HTERT RPE-1 (cell line): ENCODE measurements around the gene ANKRD53.

Source experiments
- in situ Hi-C: fragments of 300-500 bp; cut with MboI; formaldehyde crosslinking; loops from 4 replicates; pipeline ENCODE4 v1.14.3; 2020; ENCODE audit warnings: low sequenced_read_pairs

Gene ANKRD53

GRCh38 chr2:70978341-70979179 is at the start of gene ANKRD53:
Gene ANKRD53, plus strand, starts transcription at chr2:70978630. Its CDS starts 16 bp downstream, at chr2:70978646.
- in situ Hi-C loops, result no loop called here

GRCh38 chr2:70930371-70931329 is 47.8 kb upstream of the ANKRD53 start:
- in situ Hi-C loops, result no loop called here

- in situ Hi-C loops, result no loop called here
Measured at GRCh38 chr2:70931376-70932000, 46.9 kb upstream of the ANKRD53 start.

DNA sequence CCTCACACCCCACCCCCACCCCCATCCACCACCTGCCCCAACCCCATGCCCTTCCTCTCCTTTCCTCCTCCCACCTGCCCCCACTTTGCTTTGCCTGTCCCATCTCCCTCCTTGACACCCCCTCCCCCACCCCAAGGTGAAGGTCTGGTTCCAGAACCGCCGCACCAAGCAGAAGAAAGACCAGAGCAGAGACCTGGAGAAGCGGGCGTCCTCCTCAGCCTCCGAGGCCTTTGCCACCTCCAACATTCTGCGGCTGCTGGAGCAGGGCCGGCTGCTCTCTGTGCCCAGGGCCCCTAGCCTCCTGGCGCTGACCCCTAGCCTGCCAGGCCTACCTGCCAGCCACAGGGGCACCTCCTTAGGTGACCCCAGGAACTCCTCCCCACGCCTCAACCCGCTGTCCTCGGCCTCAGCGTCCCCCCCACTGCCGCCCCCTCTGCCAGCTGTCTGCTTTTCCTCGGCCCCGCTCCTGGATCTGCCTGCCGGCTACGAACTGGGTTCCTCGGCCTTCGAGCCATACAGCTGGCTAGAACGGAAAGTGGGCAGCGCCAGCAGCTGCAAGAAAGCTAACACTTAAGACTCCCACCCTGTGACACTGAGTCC is 45.7 kb upstream of the ANKRD53 start:
- in situ Hi-C loops, result no loop called here

GRCh38 chr2:70934981-70935380 is 43.4 kb upstream of the ANKRD53 start:
- in situ Hi-C loops, result no loop called here

GRCh38 chr2:70935468-70936164 is 42.8 kb upstream of the ANKRD53 start, which contains the start of gene ATP6V1B1:
Gene ATP6V1B1, plus strand, starts transcription at chr2:70935900. Its CDS starts 55 bp downstream, at chr2:70935955.
- in situ Hi-C loops, result no loop called here

DNA sequence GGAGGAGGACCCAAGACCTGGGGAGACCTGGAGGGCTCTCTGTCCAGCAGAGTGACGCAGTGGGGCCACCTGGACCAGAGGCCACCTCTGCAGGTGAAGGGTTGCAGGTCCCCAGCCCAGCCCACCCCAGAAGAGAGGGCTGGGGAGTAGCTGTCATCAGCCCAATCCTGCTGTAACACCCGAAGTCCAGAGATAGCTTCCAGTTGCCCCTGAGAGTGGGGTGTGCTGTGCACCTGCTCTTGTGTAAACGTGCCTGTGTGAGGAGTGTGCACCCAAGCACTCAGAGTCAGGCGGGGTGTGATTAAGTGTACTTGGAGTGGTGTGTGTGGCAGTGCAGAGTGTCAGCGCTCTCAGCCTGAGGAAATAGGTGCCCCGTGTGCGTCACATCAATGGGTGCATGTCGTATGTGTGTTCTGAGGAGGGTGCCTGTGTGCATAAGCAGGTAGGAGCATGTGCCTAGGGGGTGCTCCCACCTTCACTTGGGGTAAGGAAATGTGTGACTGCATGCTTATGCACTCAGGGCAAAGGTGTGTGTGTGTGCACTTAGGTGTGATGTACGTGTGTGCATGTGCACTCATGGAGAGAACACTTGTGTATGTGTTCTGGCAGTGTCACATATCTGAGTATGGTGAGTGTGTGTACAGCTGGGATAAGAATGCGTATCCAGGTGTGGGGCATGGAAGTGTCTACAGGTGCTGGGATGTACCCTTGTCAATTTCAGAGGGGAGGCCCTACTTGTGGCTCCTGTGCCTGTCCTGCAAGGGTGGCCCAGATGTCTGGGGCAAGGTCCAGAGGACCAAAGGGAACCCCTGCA is 42.1 kb upstream of the ANKRD53 start:
- in situ Hi-C loops, result no loop called here

GRCh38 chr2:70936979-70937811 is 41.2 kb upstream of the ANKRD53 start:
- in situ Hi-C loops, result no loop called here

GRCh38 chr2:70937866-70938585 is 40.4 kb upstream of the ANKRD53 start:
- in situ Hi-C loops, result no loop called here

- in situ Hi-C loops, result no loop called here
Measured at GRCh38 chr2:70938586-70938950, 39.9 kb upstream of the ANKRD53 start.

DNA sequence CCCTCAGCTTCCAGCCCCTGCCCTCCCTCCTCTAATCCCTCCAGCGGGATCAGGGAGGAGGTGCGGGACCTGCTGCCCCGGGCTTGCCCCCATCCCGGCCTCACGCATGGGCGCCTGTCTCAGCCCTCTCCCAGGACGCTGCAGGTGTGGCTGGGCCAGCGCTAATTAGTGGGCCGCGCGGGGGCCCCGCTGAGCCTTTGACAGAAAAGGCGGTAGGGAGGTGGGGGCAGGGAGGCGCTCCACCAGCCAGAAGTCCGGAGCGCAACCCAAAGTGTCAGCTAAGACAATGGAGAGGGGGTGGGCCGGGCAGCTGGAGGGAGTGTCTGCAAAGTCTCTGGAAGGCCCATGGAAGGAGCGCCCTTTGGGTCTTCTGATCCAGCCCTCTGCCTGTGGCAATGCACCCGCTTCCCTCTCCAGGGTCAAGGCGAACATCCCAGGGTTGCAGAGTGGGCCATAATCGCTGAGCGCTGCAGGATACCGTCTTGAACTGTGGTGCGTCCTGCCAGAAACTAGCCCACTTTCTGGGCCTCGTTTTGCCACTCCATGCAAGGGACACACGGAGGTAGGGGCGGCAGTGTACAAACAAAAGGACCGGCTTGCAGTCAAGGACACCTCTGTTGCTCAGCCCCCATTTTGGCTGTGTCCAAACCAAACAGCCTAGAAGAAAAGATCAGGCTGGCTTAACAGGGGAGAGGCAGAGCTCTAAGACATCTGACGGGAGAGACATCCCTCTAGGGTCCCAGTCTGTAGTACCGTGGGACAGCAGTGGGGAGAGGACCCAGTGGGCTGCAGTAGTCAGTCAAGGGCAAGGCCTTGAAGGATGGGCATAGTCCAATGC is 39.2 kb upstream of the ANKRD53 start:
- in situ Hi-C loops, result no loop called here

GRCh38 chr2:70939839-70940580 is 38.4 kb upstream of the ANKRD53 start:
- in situ Hi-C loops, result no loop called here

GRCh38 chr2:70941186-70941585 is 37.2 kb upstream of the ANKRD53 start:
- in situ Hi-C loops, result no loop called here

GRCh38 chr2:70941701-70942100 is 36.7 kb upstream of the ANKRD53 start:
- in situ Hi-C loops, result no loop called here

DNA sequence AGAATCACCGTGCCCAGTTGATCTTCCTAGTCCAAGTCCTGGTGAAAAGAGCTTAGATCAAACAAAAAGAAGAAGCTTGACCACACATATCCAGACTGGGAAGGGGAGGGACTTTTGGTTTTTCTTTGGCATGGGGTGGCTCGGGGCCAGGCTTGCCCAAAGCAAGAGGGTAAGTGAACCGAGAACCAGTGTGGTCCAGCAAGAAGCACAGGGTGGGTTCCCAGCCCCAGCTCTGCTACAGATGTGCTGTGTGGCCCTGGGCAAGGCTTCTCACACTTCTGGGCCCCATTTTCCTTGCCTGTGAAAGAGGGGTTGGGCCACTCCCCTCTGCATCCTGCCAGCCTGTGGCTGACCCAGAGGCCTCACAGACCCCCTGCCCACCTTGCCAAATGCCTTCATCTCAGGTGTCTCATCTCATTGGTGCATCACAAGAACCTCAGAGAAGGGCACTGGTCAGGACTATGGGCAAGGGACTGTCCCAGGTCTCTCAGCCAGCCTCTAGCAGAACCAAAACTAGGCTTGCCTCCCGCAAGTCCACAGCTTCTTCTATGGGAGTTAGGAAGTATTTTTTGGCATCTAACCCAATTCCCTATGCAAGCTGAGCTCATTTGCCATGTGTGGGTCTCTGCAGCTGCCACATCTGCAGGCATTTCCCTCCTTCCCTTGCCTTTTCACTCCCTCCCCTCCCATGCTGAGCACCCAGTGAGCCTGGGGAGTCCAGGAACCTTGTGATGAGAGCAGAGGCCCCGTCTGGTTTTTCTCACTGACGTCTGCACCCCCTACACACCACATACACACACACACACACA is 35.8 kb upstream of the ANKRD53 start:
- in situ Hi-C loops, result no loop called here
